Endothelial cell of umbilical vein (primary cell): ENCODE measurements around the gene PDE1C.
"Not testable (repeated sequence)": the region's sequence is repeated elsewhere in the genome, so short reads cannot be mapped to it uniquely, and the experiment has no call there.

Source experiments
- EZH2 ChIP-seq: IDR thresholded peaks from 2 replicates; pipeline ENCODE4 v1.6.1; 2012; ENCODE audit warnings: borderline replicate concordance, low read depth, mild to moderate bottlenecking, moderate library complexity, low read length, inconsistent platforms; ENCODE audit not compliant: severe bottlenecking
- TF ChIP-seq, protein P1 (sequence below): IDR thresholded peaks from 2 replicates; pipeline ENCODE4 v1.6.1; 2011; ENCODE audit not compliant: insufficient read depth, insufficient read length

DNA sequence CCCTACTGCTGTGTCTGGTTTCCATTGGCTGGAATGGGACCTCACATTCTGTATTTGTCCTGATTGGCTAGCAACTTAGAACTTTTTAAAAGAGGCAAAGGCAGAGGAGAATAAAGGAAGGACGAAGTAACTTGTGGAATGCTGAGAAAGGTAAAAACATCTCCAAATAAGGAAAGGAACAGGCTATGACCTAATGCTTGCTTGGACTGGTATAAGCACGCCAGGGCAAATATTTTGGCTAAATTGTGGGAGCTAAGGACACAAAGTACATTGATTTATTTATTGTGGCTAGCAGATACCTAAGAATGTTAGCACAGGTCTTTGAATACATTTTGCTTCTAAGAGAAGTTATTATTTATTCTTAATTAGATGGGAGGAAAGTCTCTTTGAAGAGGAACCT, 56.7 kb downstream of the PDE1C start:
- TF ChIP-seq, protein P1, sequence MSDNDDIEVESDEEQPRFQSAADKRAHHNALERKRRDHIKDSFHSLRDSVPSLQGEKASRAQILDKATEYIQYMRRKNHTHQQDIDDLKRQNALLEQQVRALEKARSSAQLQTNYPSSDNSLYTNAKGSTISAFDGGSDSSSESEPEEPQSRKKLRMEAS, result not testable (repeated sequence)
- not testable (repeated sequence) for TF ChIP-seq EZH2
